SKM-1 (cell line): ENCODE results near the gene TXNDC8.
"Not testable (repeated sequence)": the region's sequence is repeated elsewhere in the genome, so short reads cannot be mapped to it uniquely, and the experiment has no call there.

ENCODE experiments used
- DNase-seq: peaks from one replicate; lab custom pipeline; 2025; ENCODE audit not compliant: unreplicated experiment; lab: John Stamatoyannopoulos, UW

The TXNDC8 gene

DNA sequence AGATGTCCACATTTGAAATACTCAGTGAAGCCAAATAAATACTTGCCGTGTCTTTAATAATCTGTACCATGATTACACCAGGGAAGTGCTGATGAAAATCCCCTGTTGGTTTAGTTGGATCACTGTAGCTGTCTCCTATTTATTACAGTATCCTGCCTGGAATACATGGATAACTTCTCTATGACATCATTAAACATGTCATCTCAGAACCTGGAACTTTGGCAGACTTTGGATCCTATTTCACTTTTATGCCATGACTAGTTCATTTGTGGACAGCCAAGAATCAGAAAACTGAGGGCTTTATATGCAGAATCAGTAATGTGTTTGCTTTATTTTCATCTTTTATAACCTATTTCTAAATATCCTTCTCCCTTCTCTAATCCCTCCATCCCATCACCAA is at the start of gene TXNDC8:
Gene TXNDC8, minus strand, starts transcription at position 137 of the 400 bp plus-strand sequence.
- DNase-seq, result no peak

DNA sequence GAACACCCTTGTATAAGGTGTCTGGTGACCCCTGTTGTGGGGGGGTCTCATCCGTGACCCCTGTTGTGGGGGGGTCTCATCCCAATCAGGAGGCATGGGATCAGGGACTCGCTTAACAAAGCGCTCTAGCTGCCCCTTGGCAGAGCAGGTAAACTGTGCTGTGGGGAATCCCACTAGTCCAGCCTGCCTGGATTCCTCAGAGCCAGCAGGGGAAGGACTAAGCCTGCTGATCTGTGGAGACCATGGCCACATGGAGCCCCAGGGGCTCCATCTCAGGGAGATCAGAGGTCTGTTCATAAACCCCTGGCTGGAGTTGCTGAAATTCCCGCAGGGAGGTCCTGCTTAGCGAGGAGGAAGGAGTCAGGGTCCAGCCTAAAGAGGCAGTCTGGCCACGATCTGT is 45.8 kb upstream of the TXNDC8 start:
- no peak for DNase-seq

DNA sequence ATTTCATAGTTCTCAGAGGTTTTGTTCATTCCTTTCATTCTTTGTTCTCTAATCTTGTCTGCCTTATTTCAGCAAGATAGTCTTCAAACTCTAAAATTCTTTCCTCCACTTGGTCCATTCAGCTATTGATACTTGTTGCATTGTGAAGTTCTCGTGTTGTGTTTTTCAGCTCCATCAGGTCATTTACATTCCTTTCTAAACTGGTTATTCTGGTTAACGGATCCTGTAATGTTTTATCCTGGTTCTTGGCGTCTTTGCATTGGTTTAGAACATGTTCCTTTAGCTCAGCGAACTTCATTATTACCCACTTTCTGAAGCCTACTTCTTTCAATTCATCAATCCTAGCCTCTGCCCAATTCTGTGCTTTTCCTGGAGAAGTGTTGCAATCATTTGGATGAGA is 45.1 kb upstream of the TXNDC8 start:
- no peak for DNase-seq

DNA sequence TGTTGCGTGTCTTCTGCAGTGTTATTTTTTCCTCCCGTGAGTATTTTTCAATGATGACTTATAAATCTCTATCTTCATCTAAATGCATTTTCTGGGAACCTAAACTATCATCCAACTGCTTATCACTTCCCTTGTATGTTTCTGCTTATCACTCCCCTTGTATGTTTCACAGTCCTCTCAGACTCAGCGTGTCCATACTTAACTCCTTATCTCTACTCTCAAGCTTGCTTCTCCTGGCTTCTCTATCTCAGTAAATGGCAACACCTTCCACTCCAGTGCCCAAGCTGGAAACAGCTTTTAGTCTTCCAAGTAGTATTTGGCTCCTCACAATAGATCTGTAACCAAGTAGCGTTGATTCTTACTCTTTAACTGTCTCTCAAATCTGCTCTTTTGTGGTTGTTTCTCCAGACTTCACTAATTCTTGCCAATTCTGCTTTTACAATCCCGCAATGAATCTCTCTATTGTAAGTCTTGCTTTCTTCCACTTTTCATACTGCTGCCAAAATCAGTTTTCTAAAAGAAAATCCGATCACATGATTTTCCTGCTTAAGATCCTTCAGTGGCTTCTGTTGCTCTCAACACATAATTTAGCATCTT is 33.8 kb upstream of the TXNDC8 start:
- DNase-seq, result no peak

DNA sequence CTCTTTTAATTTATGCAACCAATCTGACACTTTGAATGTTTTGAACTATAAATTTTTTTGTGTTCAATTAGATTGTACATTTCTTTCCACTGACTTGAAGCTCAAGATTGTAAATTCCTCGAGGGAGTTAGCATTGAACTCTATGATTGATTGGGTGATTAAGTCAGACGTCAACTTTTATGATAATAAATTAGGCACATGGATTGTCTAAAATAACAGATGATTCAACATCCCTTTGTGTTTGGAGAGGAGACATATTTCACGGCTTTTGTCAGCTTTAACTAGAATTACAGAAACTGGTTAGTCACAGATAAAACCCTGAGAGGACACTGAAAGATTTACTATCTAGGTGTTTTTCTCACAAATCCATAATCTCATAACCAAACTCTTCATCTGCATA is 32.7 kb upstream of the TXNDC8 start:
- no peak for DNase-seq

DNA sequence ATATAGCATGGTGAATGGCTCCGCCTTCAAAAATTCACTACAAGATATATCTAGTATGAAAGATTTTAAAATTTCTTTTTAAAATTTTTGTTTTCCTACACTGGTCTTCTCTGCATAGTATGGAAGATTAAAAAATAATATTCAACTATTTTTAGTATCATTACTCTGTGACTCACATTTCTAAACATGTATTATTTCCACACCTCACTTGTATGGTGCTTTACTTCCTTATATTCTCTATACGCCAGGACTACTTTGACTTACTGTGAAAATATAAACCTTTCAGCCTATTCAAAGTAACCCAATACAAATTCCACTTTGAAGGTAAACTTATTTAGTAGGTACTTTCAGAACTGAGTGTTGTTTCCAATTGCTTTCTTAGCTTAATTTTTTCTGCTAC is 26.8 kb upstream of the TXNDC8 start:
- no peak for DNase-seq

DNA sequence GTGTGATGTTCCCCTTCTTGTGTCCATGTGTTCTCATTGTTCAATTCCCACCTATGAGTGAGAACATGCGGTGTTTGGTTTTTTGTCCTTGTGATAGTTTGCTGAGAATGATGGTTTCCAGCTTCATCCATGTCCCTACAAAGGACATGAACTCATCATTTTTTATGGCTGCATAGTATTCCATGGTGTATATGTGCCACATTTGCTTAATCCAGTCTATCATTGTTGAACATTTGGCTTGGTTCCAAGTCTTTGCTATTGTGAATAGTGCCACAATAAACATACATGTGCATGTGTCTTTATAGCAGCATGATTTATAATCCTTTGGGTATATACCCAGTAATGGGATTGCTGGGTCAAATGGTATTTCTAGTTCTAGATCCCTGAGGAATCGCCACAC is 21.3 kb upstream of the TXNDC8 start:
- DNase-seq, result not testable (repeated sequence)

DNA sequence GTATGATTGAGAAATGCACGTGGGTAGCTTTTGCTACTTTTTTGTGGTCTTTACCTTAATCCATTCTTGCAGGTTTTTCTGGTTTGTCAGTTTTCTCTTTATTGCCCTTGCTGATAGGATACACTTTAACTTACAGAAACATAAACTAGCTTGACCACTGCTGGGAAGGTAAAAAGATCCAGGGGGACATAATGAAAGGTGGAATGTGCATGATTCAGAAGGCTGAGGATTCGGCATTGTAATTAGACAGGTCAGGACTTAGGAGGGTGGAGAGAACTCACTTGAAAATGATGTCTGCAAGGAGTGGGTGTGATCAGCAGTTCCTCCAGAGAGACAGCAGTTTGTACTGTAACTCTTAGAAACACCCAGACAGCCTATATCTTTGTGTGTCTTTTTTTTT is 19.8 kb upstream of the TXNDC8 start:
- no peak for DNase-seq

DNA sequence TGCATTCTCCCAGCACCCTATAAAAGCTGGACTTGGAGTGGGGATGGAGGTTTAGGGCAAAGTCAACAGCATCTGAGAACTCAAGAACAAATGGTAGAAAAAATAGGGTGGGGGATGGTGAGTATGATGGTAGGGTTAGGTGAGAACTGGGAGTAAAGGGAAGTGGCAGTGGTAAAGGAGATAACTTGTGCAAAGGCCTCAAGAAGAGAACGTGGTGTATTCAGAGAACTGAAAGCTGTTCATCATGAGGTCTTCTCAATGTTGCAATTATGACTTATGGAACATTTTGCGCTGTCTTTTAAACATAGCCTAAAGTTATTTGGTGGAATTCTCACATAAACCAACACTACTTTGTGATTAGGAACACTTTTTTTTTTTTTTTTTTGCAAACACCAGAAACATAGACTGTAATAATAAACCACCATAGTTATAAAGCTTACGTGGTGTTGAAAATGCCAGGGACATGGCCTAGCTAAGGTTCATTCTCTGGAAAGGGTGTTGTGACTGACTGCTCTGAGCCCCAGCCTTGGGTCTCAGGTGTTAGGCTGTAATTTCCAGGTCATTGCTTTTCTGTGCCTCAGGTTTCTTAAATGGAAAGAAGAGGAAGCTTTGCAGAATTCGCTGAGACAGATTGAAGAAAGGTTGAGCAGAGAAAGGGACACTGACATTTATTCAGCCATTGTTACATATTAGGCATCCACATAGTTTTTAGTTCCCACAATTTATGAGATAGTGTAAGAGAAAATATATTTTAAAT is 19.2 kb upstream of the TXNDC8 start:
- peak; percentile 27 for DNase-seq

DNA sequence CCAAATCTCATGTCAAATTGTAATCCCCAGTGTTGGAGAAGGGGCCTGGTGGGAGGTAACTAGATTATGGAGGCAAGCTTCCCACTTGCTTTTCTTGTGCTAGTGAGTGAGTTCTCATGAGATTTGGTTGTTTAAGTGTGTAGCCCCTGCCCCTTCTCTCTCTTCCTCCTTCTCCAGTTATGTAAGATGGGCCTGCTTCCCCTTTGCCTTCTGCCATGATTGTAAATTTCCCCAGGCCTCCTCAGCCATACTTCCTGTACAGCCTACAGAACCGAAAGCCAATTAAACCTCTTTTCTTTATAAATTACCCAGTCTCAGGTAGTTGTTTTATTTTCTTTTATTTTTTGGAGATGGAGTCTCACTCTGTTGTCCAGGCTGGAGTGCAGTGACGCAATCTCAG is 18.2 kb upstream of the TXNDC8 start:
- peak; percentile 1 for DNase-seq

DNA sequence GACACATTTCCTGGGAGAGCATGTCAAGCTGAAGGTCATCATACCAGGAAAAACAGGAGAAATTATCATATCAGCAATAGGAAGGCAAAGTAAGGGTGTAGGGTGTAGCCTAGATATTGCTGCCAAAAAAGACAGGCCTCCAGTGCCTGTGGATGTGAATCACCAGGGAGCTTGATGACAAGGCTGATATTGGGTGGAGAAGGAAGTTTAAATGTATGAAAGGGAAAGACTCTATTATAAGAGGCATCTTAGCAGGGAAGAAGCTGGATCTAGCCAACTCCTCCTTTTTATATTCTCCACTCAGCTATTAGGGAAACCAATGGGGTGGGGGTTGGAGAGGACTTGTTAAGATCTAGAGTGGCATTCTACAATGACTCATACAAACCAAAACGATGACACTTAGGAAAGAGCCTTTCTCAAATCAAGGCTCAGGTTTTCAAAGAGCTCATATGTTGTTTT is 13.4 kb upstream of the TXNDC8 start:
- DNase-seq, result no peak

DNA sequence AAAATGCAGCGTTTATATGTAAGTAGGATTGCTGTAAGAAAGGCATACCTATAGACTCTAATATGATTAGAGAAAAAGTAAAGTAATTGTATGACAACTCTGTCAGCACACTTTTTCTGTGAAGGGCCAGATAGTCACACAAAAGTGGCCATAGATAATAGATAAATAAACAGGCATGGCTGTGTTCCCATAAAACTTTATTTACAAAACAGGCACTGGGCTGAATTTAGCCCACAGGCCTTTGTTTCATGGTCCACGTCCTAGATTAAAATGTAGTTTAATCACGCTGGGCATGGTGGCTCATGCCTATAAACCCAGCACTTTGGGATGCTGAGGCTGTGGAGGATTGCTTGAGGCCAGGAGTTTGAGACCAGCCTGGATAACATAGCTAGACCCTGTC is 8.7 kb upstream of the TXNDC8 start:
- no peak for DNase-seq

DNA sequence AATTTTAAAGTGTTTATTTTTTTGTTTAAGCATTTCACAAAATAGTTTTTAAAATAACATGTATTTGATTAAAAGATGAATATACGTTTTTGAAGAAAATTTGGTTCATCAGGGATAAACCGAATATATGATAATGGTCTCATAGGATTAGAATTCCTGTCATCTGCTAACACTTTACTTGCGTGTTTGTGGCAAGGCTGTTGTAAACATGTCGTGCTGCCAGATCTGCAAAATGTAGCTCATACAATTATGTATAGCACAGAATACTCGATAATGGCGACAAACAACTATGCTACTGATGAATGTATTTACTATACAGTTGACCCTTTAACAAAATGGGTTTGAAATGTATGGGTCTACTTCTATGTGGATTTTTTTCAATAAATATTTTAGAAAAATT is 7.2 kb upstream of the TXNDC8 start:
- DNase-seq, result no peak

DNA sequence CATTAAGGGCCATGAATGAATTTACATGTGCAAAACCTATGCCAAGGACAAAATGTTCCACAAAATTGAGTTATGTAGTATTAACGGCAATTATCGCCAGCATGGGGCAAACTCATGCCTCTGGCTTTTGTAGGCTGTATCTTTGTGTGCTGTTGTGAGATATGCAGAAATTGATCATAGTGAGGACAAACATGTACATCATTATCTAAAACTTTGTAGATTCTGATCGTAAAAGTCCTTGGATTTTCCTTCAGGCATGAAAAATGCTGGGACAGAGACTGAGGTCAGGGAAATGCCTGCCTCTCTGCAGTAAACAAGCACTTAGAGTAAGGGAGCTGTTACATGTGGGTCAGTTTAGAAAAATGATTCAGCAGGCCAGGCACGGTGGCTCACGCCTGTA is 5.9 kb upstream of the TXNDC8 start:
- no peak for DNase-seq

DNA sequence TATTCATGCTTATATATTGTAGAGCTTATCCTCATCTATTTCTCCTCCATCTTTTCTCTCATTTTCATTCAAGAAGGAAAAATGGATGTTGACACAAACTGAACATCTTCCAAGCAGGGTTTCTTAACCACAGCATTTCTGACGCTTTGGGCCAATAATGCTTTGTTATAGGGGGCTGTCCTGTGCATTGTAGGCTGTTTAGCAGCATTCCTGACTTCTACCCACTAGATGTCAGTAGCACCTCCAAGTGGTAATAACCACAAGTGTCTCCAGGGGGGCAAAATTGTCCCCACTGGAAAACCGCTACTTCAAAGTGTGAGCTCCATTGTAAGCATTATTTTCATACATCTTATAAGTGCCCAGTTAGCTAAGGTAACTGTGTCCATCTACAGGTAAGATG is 2.6 kb upstream of the TXNDC8 start:
- DNase-seq, result no peak

DNA sequence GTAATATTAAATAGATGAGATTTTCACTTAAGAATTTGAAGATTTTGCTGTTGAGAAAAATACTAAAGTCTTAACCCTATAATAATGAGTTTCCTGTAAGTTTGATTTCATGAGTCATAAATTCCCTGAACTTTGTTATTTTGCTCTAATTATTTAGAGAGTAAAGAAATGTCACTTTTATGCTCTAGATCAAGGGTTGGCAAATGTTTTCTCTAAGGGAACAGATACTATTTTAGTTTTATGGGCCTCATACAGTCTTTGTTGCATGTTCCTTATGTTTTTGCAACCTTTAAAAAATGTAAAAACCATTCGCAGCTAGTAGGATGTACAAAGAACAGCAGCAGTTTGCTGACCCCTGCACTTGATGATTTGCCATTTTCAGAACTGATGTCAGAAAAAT is 480 bp upstream of the TXNDC8 start:
- no peak for DNase-seq

DNA sequence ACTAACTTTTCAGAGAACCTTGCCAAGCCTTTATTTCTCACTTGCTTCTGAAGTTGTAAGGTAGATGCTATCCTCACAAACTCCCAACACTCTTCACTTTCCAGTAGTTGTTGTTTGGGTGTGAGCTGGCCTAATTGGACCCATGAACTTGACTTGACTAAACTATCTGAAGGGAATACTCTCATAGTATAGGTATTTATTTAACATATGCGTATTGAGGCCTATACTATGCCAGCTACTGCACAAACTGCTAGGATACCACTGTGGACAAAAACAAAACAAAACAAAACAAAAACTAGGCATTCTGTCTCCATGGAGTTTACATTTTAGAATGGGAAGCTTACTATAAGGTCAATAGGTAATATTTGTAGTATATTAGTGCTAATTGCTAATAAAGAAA is 1.3 kb downstream of the TXNDC8 start:
- DNase-seq, result no peak

DNA sequence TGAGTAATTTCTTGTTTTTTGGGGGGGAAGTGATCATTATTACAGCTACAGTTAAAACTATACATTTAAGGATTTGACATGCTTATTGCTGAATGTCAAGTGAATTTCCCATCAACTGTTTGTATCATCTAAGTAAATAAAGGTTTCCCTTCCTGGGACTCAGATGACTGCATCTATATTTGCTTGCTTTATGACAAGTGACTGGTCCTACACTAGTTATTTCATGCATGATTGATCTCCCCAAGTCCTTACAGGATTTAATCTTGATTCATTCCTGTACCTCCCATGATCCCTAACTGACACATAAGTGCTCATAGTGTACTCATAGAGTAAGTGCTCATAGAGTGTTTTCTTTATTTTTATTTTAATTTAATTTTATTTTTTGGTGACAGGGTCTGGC is 2.8 kb downstream of the TXNDC8 start:
- DNase-seq, result no peak

DNA sequence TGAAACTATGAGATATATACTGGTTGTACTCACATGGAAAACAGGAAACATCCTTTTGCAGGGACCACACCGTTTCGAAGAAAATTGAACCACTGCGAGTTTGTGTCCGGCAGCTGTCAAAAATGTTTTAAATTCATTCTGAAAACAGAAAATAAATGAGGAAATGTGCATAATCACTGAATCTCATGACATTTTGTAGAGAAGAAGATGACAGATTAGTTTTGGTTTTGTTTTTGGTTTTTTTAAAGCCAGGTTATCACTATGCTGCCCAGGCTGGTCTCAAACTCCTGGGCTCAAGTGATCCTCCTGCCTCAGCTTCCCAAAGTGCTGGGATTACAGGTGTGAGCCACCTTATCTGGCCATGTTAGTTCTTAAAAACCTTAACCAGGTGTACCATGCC is 3.5 kb downstream of the TXNDC8 start:
- no peak for DNase-seq

DNA sequence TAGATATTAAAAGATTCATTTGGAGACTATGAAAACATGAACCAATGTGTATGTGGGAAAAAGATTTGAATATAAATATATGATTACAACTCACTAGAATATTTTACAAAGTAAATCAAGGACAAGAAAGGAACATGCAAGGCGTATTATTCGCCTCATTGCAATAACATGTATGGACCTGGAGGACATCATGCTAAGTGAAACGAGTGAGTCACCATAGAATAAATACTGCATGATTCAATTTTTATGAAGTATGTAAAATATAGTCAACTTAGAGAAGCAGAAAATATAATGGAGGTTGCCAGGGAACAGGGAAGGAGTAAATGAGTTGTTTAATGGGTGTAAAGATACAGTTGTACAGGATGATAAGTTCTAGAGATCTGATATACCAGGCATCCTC is 4.9 kb downstream of the TXNDC8 start:
- DNase-seq, result no peak

DNA sequence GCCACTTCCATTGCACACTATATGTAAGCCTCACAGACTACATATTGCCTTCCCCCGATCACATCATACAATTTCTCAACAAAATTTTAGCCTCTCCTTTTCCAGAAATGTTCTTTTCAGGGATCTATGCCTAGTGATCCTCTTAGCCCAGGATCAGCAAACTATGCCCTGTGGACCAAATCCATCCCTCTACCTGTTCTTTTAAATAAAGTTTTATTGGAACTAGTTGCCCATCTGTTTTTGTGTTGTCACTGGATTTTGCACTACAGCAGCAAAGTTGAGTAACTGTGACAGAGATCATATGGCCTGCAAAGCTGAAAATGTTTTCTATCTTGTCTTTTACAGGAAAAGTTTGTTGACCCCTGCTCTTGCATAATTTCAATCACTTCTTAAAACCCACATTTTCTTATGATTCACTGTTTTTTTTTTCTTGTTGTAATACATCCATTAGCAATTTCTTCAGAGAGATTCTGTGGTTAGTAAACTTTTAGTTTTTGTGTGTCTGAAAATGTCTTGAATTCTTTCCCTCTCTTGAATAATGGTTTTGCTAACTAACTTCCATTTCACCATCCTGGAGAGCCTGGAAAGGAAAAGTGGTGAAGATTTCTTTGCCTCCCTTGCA is 7.1 kb downstream of the TXNDC8 start:
- no peak for DNase-seq

DNA sequence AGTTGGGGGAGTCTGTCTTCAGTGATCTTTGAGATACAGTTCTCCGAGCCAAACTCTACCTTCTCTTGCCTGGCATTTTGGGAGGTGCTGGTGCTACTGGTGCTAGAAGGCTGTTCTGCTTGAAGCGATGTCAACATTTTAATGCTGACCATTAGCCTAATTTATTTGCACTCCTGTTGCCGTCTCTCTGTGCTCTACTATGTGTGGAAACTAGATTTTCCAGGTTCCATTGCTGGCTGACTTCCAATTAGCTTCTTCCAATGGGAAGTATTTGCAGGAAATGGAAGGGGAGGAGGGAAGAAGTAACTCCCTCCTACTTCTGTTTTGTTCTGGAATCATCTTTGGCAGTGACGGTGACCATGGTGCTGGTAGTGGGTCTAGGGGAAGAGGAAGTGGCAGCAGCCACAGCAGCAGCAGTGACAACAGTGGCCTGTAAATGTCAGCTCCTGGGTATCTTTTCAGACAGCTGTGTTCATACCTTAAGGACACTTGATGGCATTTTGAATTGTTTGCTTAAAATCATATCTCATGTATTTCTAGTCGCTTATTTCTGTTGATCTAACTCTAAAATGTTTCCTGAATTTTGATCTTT is 7.9 kb downstream of the TXNDC8 start:
- no peak for DNase-seq
